Lung (tissue), 12 donors: ENCODE measurements around the gene SOX5. TPM values are rescaled to one million over a fixed set of nuclear protein-coding genes. Genes with fewer than 3 reads are reported as not detected.

ENCODE experiments used
- ATAC-seq: fragments of 200-7000 bp; cut with Tn5 transposase; one replicate; pipeline ENCODE4 v1.9.1; 2020; ENCODE audit warnings: moderate number of reproducible peaks; ENCODE audit not compliant: insufficient read depth, low FRiP score
- DNase-seq, 3 donors: peaks; one replicate each; pipeline ENCODE4 v3.0.0-alpha.2; 2013 to 2017
- H3K27ac ChIP-seq, 2 donors: one replicate each; pipeline ENCODE4 v1.5.1; 2013; ENCODE audit warnings: mild to moderate bottlenecking in 2 of 2, moderate library complexity in 2 of 2, control low read depth in 1 of 2, inconsistent platforms in 1 of 2, low read depth in 1 of 2, low read length in 1 of 2
- H3K27me3 ChIP-seq, 3 donors: one replicate each; pipeline ENCODE4 v1.5.1; 2013; ENCODE audit warnings: low read length in 2 of 3; ENCODE audit not compliant: control insufficient read depth in 3 of 3, insufficient read depth in 3 of 3
- H3K36me3 ChIP-seq, 4 donors: one replicate each; pipeline ENCODE4 v1.5.1; 2013; ENCODE audit warnings: low read length in 4 of 4, mild to moderate bottlenecking in 1 of 4, moderate library complexity in 1 of 4; ENCODE audit not compliant: control insufficient read depth in 4 of 4, insufficient read depth in 4 of 4
- H3K4me1 ChIP-seq, 5 donors: one replicate each; pipeline ENCODE4 v1.5.1; 2013; ENCODE audit warnings: low read length in 5 of 5, mild to moderate bottlenecking in 2 of 5, moderate library complexity in 1 of 5; ENCODE audit not compliant: control insufficient read depth in 5 of 5, insufficient read depth in 5 of 5
- H3K4me3 ChIP-seq: one replicate; pipeline ENCODE4 v1.5.1; 2013; ENCODE audit warnings: mild to moderate bottlenecking, control low read depth, moderate library complexity
- H3K9ac ChIP-seq, 2 donors: one replicate each; pipeline ENCODE4 v1.5.1; 2013; ENCODE audit warnings: low read length in 2 of 2, control low read depth in 1 of 2; ENCODE audit not compliant: insufficient read depth in 1 of 2
- H3K9me3 ChIP-seq, 4 donors: one replicate each; pipeline ENCODE4 v1.5.1; 2013; ENCODE audit warnings: low read length in 3 of 4, mild to moderate bottlenecking in 1 of 4, moderate library complexity in 1 of 4; ENCODE audit not compliant: control insufficient read depth in 4 of 4, insufficient read depth in 3 of 4
- CTCF ChIP-seq: IDR thresholded peaks from 2 replicates; pipeline ENCODE4 v1.5.1; 2012; ENCODE audit warnings: mild to moderate bottlenecking; ENCODE audit errors: control extremely low read depth, extremely low read depth
- WGBS, 2 donors: extraction: QIAGEN DNeasy Blood & Tissue Kit; methylation state at CpG; one replicate each; pipeline ENCODE4 v1.1.7; 2013; 5-methylcytosine and 5-hydroxymethylcytosine counted together
- polyA plus RNA-seq, 2 donors: library from polyadenylated mRNA; stranded (reverse); fragments of 200-250 nt; gene quantifications; one replicate each; pipeline ENCODE4 v1.2.1, GENCODE V29; 2013
- total RNA-seq, 2 donors: library from RNA; depleted of rRNA in 1 of 2; stranded (reverse); fragments of >200 nt in 1 of 2; gene quantifications; one replicate each; pipeline ENCODE4 v1.2.1, GENCODE V29; 2014 to 2021
- donor health status: control.
- donor health status: control.
- donor health status: Bipolar disorder and iron deficiency.
- donor health status: healthy.
- donor health status: DM: yes; HTN: yes; CAD: no.

SOX5 gene
- total and polyA plus RNA-seq, 4 donors, result 1.0 to 71.4 (median 7.2) TPM

- H3K36me3 ChIP-seq, result peaks cover 0 to 2% (median 0%) of the 10 kb centered on the region in 4 donors
- DNase-seq, result no peak
- no peak overlapping the region for H3K4me3 ChIP-seq
- no peaks in the 10 kb centered on the region for H3K27me3 ChIP-seq
- H3K9ac ChIP-seq, result no peak overlapping the region
- no peak for TF ChIP-seq CTCF
- H3K4me1 ChIP-seq, result peaks cover 0 to 5% (median 0%) of the 10 kb centered on the region in 5 donors
- no peak overlapping the region for H3K27ac ChIP-seq
- no peak for ATAC-seq
- 86 to 89% methylated on average over 2 of the region's 2 CpGs for WGBS, 2 donors
- no peaks in the 10 kb centered on the region for H3K9me3 ChIP-seq
Measured at GRCh38 chr12:23550753-23551152, 398.7 kb downstream of the SOX5 start.

GRCh38 chr12:23548742-23549141 lies 400.7 kb downstream of the SOX5 start:
- no peak for ATAC-seq
- Histone ChIP-seq H3K27ac (no peak overlapping the region), H3K4me1 (peaks cover 0 to 4% (median 0%) of the 10 kb centered on the region in 5 donors), H3K4me3 (no peak overlapping the region), H3K9ac (no peak overlapping the region), H3K36me3 (peaks cover 0 to 2% (median 0%) of the 10 kb centered on the region in 4 donors), H3K27me3 (no peaks in the 10 kb centered on the region), H3K9me3 (no peaks in the 10 kb centered on the region)
- DNase-seq, result no peak
- no peak for TF ChIP-seq CTCF

- no peaks in the 10 kb centered on the region for H3K27me3 ChIP-seq
- peaks cover 0 to 4% (median 1%) of the 10 kb centered on the region in 4 donors for H3K36me3 ChIP-seq
- WGBS, 2 donors, result 82 to 87% methylated on average over 4 of the region's 4 CpGs
- TF ChIP-seq CTCF, result no peak
- H3K27ac ChIP-seq, result no peak overlapping the region
- no peaks in the 10 kb centered on the region for H3K9me3 ChIP-seq
- no peak overlapping the region for H3K9ac ChIP-seq
- H3K4me3 ChIP-seq, result no peak overlapping the region
- no peak for DNase-seq
- ATAC-seq, result no peak
- H3K4me1 ChIP-seq, result no peaks in the 10 kb centered on the region
Measured at GRCh38 chr12:23546756-23547155, 402.7 kb downstream of the SOX5 start.

- Histone ChIP-seq H3K27me3 (no peaks in the 10 kb centered on the region), H3K9me3 (no peaks in the 10 kb centered on the region), H3K4me3 (no peak overlapping the region), H3K36me3 (peaks cover 0 to 4% (median 1%) of the 10 kb centered on the region in 4 donors), H3K27ac (no peak overlapping the region), H3K9ac (no peak overlapping the region), H3K4me1 (no peaks in the 10 kb centered on the region)
- 83 to 90% methylated on average over 1 of the region's 1 CpG for WGBS, 2 donors
- no peak for DNase-seq
- TF ChIP-seq CTCF, result no peak
- ATAC-seq, result no peak
Measured at GRCh38 chr12:23543767-23544166, 405.7 kb downstream of the SOX5 start.
